ENCODE results near the gene ROGDI. TPM values are rescaled to one million over a fixed set of nuclear protein-coding genes. Genes with fewer than 3 reads are reported as not detected.

ROGDI gene
- total and polyA plus RNA-seq, 2 donors (not counting 1 experiment from before 2014, with no cell fraction given), result 9.2 to 31.9 TPM

GRCh38 chr16:4839942-4840341 lies 37.5 kb upstream of the ROGDI start:
- H3K9me3 Mint-ChIP-seq (ENCODE audit: insufficient read depth), result no peaks in the 10 kb centered on the region
- peaks cover 21 to 69% of the 10 kb centered on the region in 2 experiments for H3K36me3 ChIP-seq (replicated peaks in 1 of 2; ENCODE audit: control extremely low read depth in 1 of 2, control insufficient read depth in 1 of 2, extremely low read depth in 1 of 2, insufficient read depth in 2 of 2, low read length in 1 of 2)
- no peaks in the 10 kb centered on the region for H3K9me3 ChIP-seq (ENCODE audit: control extremely low read depth in 1 of 3, control insufficient read depth in 2 of 3, insufficient read depth in 1 of 3, low read length in 2 of 3)
- intact Hi-C loops (cut with micrococcal nuclease), result no loop called here
- H3K79me2 ChIP-seq (ENCODE audit: control insufficient read depth, insufficient read depth, low read length), result peaks cover 36% of the 10 kb centered on the region
- no peak for TF ChIP-seq EZH2 (IDR thresholded peaks at IDR 0.05; ENCODE audit: borderline replicate concordance, insufficient read depth, low read depth, low read length, poor library complexity, severe bottlenecking)
- TF ChIP-seq CTCF (IDR thresholded peaks at IDR 0.05), result no peak
- ChIA-PET CTCF (no interaction called here), POLR2A (no interaction called here)
- no peak overlapping the region for H3K4me3 Mint-ChIP-seq
- H3K27ac ChIP-seq (ENCODE audit: low read length in 2 of 2), result no peak overlapping the region
- no peak overlapping the region for H2AFZ ChIP-seq (ENCODE audit: insufficient read depth, low read depth, low read length, poor library complexity, severe bottlenecking)
- H3K4me1 Mint-ChIP-seq, result peaks cover 2% of the 10 kb centered on the region
- ATAC-seq (ENCODE audit: low read depth), result no peak
- H3K4me2 ChIP-seq (replicated peaks; ENCODE audit: low read depth, low read length, poor library complexity, severe bottlenecking), result no peak overlapping the region
- H4K20me1 ChIP-seq (ENCODE audit: control insufficient read depth, insufficient read depth, low read length, poor library complexity, severe bottlenecking), result peaks cover 25% of the 10 kb centered on the region
- no peak overlapping the region for H3K4me3 ChIP-seq (ENCODE audit: control extremely low read depth in 1 of 5, extremely low read depth in 1 of 5, insufficient read depth in 1 of 5, low read depth in 2 of 5, low read length in 4 of 5)
- no peak overlapping the region for H3K27ac Mint-ChIP-seq
- no peak for DNase-seq
- H3K4me1 ChIP-seq (ENCODE audit: control insufficient read depth in 2 of 2, insufficient read depth in 2 of 2, low read length in 2 of 2), result no peaks in the 10 kb centered on the region
- WGBS (ENCODE audit: insufficient coverage), result 97% methylated on average over 5 of the region's 5 CpGs
- H3K27me3 ChIP-seq (replicated peaks in 1 of 4; ENCODE audit: control extremely low read depth in 1 of 4, control insufficient read depth in 3 of 4, insufficient read depth in 4 of 4, low read length in 3 of 4), result no peaks in the 10 kb centered on the region
- H3K27me3 Mint-ChIP-seq, result no peaks in the 10 kb centered on the region
- no peak overlapping the region for H3K9ac ChIP-seq (ENCODE audit: low read length)

- no peak for TF ChIP-seq EZH2 (IDR thresholded peaks at IDR 0.05; ENCODE audit: borderline replicate concordance, insufficient read depth, low read depth, low read length, poor library complexity, severe bottlenecking)
- TF ChIP-seq CTCF (IDR thresholded peaks at IDR 0.05), result no peak
- ATAC-seq (ENCODE audit: low read depth), result no peak
- Histone ChIP-seq H3K9ac (ENCODE audit: low read length) (no peak overlapping the region), H3K4me1 (ENCODE audit: control insufficient read depth in 2 of 2, insufficient read depth in 2 of 2, low read length in 2 of 2) (peaks cover 10 to 12% of the 10 kb centered on the region in 2 donors), H3K9me3 (ENCODE audit: control extremely low read depth in 1 of 3, control insufficient read depth in 2 of 3, insufficient read depth in 1 of 3, low read length in 2 of 3) (no peaks in the 10 kb centered on the region), H3K27ac (ENCODE audit: low read length in 2 of 2) (no peak overlapping the region), H3K36me3 (replicated peaks in 1 of 2; ENCODE audit: control extremely low read depth in 1 of 2, control insufficient read depth in 1 of 2, extremely low read depth in 1 of 2, insufficient read depth in 2 of 2, low read length in 1 of 2) (peaks cover 22 to 60% of the 10 kb centered on the region in 2 experiments), H3K4me2 (replicated peaks; ENCODE audit: low read depth, low read length, poor library complexity, severe bottlenecking) (no peak overlapping the region), H4K20me1 (ENCODE audit: control insufficient read depth, insufficient read depth, low read length, poor library complexity, severe bottlenecking) (peaks cover 37% of the 10 kb centered on the region), H3K79me2 (ENCODE audit: control insufficient read depth, insufficient read depth, low read length) (peaks cover 35% of the 10 kb centered on the region), H2AFZ (ENCODE audit: insufficient read depth, low read depth, low read length, poor library complexity, severe bottlenecking) (no peak overlapping the region), H3K27me3 (replicated peaks in 1 of 4; ENCODE audit: control extremely low read depth in 1 of 4, control insufficient read depth in 3 of 4, insufficient read depth in 4 of 4, low read length in 3 of 4) (no peaks in the 10 kb centered on the region), H3K4me3 (ENCODE audit: control extremely low read depth in 1 of 5, extremely low read depth in 1 of 5, insufficient read depth in 1 of 5, low read depth in 2 of 5, low read length in 4 of 5) (no peak overlapping the region)
- H3K4me1 Mint-ChIP-seq, result peaks cover 13% of the 10 kb centered on the region
- 100% methylated on average over 5 of the region's 13 CpGs for WGBS (ENCODE audit: insufficient coverage)
- H3K27me3 Mint-ChIP-seq, result no peaks in the 10 kb centered on the region
- no peaks in the 10 kb centered on the region for H3K9me3 Mint-ChIP-seq (ENCODE audit: insufficient read depth)
- peak overlapping the region; percentile 20 for H3K27ac Mint-ChIP-seq
- ChIA-PET POLR2A (no interaction called here), CTCF (interaction anchor here (0.6 kb wide), 1 partner anchor 21 kb away, joined by 3 read pairs; no protein-coding TSS in a partner anchor)
- no peak for DNase-seq
- intact Hi-C loops (cut with micrococcal nuclease), result no loop called here
- H3K4me3 Mint-ChIP-seq, result no peak overlapping the region
Measured at GRCh38 chr16:4837733-4838501, 35.5 kb upstream of the ROGDI start.
